GM19025 (cell line): ENCODE data around the gene PBRM1.

Experiments
- ATAC-seq: cut with Tn5 transposase; IDR thresholded peaks from one replicate; pipeline ENCODE4 v1.9.1; 2021; ENCODE audit warnings: mild to moderate bottlenecking, low read depth, moderate library complexity; ENCODE audit not compliant: unreplicated experiment

PBRM1 gene

DNA sequence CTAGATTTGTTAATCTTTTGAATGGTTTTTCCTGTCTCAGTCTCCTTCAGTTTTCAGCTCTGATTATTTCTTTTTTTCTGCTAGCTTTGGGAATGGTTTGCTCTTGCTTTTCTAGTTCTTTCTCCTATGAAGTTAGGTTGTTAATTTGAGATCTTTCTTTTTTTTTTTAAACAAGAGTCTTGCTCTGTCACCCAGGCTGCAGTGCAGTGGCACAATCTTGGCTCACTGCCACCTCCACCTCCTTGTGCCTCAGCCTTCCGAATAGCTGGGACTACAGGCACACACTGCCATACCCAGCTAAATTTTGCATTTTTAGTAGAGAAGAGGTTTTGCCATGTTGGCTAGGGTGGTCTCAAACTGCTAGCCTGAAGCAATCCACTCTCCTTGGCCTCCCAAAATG is 92.6 kb downstream of the PBRM1 start:
- no peak for ATAC-seq

DNA sequence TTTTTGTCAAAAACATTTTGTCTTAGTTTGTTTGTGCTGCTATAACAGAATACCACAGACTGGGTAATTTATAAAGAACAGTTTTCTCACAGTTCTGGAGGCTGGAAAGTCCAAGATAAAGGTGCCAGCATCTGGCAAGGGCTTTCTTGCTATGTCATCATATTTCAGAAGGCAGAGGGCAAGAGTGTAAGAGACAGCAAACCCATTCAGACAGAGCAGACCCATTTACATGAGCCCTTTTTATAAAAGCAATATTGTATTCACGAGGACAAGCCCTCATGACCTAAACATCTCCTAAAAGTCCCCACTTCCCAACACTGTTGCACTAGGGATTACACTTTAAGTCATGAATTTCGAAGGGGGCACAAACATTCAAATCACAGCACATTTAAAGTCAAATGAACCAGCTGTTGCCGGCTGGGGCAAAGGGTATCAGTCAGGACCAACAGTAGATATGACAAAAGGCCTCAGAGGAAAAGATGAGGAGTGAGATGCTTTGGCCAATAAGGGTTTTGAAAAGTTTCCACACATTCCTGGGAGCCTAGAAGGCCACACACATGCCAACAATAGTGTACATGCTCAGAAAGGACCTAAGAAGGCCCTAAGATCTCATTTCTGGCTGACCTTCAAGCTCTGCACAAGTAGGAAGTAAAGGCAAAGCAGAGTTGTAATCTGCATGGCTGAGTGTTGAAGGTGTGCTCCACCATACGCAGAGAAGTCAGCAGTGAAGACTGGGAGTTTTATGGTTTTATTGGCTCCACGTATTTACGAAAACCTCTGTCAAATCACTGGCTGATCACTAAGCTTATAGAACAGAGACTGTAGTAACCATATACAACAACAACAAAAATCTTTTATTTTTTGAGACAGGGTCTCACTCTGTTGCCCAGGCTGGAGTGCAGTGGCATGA is 111.4 kb downstream of the PBRM1 start:
- no peak for ATAC-seq

DNA sequence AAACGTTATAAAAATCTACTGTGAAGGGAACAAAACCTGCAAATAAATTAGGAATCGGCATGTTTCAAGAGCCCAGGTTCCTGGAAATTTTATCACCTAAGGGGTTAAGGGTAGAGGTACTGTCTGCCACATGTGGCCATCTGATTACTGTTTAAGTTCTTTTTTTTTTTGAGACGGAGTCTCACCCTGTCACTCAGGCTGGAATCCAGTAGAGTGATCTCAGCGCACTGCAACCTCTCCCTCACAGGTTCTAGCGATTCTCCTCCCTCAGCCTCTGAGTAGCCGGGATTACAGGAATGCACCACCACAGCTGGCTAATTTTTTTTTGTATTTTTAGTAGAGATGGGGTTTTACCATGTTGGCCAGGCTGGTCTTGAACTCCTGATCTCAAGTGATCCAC is 113.5 kb downstream of the PBRM1 start:
- ATAC-seq: no peak

DNA sequence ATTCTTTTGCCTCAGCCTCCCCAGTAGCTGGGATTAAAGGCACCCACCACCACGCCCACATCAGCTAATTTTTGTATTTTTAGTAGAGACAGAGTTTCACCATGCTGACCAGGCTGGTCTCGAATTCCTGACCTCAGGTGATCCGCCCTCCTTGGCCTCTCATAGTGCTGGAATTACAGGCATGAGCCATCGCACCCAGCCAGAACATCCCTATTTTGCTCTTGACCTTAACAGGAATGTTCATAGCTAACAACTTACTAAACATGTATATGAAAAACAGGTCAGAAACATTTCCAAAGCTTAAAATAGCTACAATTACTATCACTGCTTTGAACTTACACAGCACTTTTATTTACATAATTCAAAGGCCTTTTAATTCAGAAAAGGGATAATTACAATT is 115.6 kb downstream of the PBRM1 start:
- no peak for ATAC-seq

DNA sequence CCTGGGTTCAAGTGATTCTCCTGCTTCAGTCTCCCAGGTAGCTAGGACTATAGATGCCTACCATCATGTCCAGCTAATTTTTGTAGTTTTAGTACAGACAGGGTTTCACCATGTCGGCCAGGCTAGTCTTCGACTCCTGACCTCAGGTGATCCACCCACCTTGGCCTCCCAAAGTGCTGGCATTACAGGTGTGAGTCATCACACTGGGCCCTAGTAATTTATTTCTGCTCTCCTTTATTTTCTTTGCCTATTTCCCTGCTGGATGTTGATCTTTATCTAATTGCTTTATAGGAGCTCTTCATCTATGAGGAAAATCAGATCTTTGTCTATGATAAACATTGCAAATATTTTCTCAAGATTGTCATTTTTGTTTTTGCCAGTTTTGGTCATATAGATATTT is 117.6 kb downstream of the PBRM1 start:
- ATAC-seq: no peak

DNA sequence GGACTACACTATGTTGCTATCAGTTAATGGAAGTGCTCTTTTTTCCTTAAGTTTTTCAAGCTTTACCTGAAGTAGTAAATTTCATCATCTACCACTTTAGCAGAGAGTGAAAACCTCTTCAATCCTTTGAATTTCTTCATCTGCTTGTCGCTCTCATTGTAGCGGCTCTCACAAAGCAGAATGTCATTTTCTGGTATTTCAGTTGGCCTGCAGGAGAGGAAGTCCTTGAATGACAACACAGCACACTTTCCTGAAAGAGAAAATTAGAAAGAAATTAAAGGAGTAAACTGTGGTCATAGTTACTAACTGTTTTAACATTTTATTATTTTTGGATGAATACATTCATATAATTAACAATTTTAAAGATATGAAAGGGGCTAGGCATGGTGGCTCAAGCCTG is 121.7 kb downstream of the PBRM1 start:
- no peak for ATAC-seq

DNA sequence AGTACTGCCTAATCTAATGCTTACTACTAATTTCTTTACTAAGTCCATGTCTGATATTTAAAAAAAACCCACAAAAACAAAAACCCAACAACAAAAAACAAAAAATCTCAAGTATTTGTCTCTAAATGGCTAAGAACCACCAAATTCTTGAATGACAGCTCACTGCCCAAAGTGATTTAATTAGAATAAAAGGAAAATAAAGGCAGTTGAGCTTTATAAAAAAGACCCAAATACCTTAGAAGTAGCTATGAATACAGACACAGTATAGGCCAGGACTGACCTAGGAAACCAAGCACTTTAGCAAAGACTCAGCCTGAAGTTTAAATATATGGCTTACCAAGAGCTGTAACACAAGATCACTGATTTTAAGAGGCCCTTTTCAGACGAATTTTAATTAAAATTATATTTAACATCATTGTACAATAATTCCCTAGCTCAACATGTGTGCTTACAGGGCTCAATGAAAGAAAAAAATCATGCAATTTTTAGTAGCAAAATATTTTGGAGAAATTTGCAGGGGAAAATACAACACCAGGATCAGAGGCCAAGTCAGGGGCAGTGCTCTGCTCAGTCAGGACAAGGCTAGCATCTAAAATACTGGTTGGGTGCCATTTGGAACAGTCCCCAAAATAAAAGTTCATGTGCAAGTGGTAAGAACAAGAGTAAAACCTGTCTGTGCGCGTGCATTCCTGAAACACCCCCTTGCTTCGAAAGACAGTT is 124.5 kb downstream of the PBRM1 start:
- ATAC-seq: no peak

DNA sequence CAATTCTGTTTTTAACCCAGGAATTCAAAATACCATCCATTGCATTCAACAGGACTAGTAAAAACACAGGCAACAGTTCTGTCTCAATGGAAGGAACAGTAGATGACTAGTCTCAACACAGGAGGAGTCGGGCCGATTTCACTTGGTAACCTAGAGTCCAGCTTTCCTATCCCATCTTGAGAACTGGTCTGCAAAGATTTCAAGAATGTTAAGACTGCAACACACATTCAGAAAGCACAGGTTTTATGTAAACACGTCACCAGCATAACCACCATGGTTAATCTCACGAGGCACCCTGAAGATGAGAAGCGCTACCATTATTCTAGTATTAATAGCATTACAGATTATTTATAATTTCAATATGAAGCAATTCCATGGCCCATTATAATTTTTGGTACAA is 127.3 kb downstream of the PBRM1 start:
- ATAC-seq: no peak

DNA sequence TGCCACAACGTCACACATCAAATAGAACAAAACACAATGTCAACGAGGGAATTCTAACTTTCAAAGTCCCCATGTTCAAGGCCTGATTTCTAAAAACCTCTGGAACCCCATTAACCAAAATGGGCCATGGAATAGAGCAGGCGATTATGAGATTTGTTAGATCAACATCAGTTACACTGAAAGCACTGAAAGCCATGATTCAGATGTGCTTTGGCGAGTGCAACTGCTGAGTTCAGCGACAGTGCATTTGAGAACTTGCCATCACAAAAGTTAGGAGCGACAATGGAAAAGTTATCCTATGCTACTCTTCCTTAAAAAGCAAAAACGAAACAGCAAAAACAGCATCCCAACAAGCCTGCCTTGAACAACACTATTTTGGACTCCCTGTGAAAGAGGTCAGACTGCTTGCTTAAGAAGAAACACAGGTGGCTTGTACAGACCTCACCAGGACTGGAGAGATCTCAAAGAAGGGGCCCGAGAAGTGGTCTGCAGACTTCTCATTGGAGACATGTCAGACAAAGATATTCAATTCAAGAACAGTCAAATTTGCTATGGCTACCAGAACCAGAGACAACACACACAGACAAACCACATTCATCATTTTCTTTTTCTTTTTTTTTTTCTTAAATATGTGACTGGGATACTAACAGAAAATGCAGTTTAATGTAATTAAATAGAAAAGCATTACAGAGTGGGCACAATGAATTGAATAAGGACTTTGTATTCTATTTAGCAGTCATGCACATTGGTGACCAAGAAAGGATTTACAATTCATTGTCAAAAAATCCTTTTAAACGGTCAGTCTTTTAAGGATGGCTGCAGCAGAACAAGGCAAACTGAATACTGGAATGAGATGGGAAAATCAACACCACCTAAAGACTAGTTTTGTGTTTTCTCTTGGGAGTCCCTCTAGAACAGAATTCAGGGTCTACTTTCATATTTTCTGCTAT is 128.4 kb downstream of the PBRM1 start:
- no peak for ATAC-seq

DNA sequence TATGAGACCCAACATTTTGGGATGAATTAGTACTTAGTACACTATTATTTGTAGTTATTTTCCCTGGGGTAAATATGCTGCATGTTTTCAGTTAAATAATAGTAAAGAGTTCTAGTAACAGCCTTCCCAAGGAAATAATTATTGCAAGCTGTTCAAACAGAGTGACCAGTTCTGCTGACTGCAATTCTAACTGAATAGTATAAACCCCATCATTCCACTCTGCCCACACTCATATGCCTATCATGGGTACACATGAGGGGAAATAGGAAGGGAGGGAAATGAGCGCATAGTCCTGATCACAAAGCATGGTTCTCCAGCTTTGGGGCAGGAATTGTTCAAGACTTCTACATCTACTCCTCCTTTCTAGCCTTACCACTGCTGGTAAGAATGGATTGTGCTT is 130.7 kb downstream of the PBRM1 start:
- no peak for ATAC-seq

DNA sequence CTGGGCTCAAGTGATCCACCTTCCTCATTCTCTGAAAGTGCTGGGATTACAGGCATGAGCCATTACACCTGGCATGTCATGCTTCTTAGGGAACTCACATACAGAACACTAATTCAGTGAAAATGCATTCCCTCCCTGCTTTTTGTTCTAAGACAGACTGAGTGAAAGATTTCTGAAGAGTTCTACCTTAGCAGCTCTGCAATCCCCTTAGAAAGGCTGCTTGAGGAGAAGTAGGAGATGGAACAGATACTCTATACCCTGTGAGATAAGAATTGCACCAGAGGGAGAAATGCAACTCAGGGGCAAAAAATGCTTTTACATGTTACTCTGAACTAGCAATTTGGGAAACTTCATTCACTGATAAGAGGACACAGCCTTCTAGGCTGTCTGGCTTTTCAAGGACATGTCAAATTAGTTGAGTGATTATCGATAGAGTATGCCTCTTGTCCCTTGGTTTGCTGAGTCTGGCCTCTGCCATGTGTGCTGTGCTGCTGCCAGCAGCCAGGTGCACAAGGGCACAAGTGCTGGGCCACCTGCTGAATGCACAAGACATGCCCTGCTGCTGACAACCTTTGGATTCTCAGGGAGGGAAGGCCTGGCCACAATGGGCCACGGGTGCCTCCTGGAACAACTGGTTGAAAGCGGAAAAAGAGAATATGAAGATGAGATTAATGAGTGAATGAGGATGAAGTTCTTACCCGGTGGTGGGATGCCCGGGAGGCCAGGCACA is 131.5 kb downstream of the PBRM1 start:
- ATAC-seq: no peak

DNA sequence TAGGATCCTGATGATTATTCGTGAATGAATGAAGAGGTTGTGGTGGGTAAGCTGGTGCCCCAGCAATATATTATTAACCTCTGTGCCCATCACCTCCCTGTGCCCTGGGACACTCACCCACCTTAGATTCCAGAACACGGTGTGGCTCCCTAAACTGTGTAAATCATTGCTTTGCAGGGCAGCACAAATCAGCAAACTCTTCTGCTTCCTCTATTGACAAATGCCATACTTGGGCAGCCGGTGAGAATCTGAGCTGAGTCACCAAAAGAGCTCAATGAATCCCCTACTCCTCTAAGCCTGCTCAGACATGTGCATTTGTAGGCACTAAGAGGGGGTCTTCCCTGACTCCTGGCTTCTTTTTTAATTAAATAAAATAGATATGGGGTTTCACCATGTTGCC is 133.6 kb downstream of the PBRM1 start:
- no peak for ATAC-seq

DNA sequence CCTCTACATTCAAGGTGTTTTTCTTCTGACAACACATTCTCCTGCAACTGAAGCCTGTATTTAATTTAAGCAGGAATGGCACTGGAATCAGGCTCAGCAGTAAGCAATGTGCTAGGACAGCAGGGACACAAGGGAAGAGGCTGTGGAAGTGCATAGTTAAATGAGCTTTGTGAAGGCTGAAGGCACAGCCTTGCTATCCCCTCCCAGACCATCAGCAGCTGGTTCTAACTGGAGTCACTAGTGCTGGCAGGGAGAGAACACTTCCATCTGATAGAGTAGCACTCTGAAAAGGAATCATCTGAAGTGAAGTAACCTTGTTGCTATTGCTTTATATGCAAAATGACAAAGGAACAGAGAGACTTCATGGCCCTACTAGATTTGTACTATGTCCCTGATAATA is 134.6 kb downstream of the PBRM1 start:
- ATAC-seq: no peak

DNA sequence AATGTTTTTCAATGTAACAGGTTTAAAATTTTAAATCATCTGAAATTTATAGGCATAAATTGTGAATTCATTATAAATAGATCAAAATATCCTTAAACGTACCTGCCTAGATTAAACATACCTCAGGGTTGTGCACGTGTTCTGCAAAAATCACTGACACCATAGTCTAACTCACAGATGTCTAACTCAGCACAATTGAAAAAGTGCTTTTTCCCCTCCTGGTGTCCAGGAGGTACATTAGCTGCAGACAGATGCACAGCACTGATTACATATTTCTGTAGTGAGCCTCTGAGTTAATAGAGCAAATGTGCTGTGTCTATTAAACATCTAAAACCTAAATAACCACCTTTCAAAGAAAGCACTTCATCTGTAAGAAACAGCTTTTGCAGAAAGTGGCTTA is 138.6 kb downstream of the PBRM1 start:
- ATAC-seq: no peak

DNA sequence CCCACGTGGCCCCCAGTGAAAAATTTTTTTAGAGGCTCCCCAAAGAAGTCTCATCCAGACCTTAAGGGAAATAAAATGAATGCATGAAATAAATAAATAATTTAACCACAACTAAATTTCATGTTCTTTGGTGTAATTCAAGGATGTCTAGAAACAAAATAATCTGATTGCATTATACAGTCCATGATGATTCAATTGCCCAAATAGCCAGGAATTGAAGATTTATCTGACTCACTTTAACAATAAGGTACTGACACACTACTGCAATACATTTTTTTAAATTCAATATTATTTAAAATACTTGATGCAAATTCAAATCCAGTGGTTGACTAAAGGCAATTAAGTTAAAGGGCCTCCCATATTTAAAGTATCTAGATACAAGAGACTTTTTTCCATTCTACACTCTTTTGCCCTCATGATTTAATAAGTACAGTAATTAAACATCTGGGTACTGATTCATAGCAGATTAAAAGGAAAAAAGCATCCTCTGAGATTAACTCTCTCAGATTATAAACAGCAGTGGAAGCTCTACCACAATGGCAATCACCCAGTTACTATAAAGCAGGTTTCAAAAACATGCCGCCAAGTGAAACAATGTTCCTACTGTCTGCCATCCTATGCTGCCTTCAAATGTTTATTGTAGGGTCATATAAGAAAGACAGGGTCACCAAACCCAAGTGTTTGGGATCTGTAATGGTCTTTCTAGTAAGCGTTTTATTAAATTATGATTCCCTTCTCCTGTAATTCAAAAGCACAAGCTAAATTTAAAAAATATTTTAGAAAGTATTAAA is 139.4 kb downstream of the PBRM1 start:
- ATAC-seq: no peak

DNA sequence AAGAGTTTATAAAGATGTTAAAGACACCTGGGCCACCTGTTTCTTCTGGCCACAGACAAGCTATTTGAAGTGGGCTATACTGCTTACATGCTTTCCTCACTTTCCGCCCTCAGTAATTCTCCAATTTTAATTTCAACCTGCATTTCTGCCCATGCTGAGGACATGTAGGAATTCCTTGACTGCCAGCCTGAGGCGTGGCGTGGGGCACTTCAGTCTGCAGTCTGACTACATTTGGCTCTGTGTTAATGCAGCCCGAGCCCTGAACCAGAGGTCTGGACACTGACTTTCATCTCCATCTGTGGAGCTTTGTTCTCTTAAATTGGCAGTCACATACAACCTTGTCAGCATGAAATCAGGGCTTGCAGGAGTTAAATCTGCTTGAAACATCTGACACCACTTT is 140.8 kb downstream of the PBRM1 start:
- no peak for ATAC-seq

DNA sequence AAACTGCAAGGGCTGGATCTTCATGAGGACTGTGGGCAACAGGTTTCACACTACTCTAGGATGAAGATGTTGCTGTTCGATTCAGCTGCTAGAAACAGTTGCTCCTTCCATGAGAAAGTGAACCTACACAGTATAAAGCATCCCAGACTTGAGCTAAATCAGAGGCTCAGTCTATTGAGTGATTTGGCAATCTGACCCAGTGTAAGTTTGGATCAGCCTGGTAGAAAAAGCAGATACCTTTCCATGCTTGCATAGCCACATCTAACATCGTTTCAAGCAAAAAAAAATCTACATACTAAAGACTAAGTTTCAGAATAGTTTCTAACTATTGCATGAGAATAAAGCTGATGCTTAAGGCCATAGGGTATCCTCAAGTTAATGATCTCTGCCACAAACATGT is 144.7 kb downstream of the PBRM1 start:
- ATAC-seq: no peak

DNA sequence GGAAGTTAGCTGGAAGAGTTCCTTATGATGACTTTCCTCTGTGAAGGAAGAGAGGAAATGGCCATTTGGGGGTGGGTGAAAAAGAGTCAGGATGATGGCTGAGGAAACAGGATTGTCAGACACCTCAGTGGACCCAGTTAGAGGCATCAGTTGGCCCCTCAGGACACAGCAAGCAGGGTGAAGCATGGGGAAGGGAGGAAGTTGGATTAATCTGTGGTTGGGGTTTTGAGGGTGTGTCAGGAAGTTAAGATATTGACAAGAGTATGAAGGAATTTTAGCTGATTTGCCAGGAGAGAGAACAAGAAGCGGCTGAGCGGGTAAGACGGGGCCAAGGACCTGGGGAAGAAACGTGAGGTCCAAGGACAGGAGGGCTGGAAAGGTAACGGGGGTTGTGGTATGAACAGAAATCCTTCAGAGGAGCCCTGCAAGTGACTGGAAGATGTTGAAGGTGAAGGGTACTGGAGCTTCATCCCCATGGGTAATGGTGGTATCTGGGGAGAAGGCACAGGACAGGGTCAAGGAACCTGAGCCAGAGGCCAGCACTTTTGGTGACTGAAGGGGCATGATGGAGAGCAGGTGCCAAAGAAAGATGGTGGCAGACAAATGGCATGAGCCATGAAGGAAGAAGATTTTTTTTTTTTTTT is 146.6 kb downstream of the PBRM1 start:
- ATAC-seq: no peak
